Endothelial cell of umbilical vein (primary cell): ENCODE measurements around the gene MCHR1. TPM values are rescaled to one million over a fixed set of nuclear protein-coding genes. Genes with fewer than 3 reads are reported as not detected.

Experiments used
- BruUV-seq: library from RNA; stranded (reverse); fragments of 400-500 nt; replicated peaks from 2 replicates; lab custom pipeline; 2021; lab: Mats Ljungman, UMichigan
- CTCF ChIA-PET: fragments of 300-600, 350-600 bp; sonication (Branson Sonifier 250); formaldehyde crosslinking; loops from one replicate; lab custom pipeline; 2021; ENCODE audit warnings: antibody characterized with exemption, inconsistent platforms; lab: Charles Lee
- POLR2A ChIA-PET: fragments of 300-600, 350-600 bp; sonication (Branson Sonifier 250); formaldehyde crosslinking; loops from one replicate; lab custom pipeline; 2021; ENCODE audit warnings: antibody characterized with exemption, inconsistent platforms; lab: Charles Lee
- DNase-seq: peaks from one replicate; pipeline ENCODE4 v3.0.0-alpha.2; 2011; ENCODE audit warnings: low read depth, low spot score
- FAIRE-seq: peaks from 2 replicates; lab custom pipeline; 2011; peaks lifted over from hg19 to GRCh38; lab: Jason Lieb, UNC
- H2AFZ ChIP-seq: 2 replicates; pipeline ENCODE4 v1.6.0; 2012; ENCODE audit warnings: low read depth, low read length, control low read depth, inconsistent platforms
- H3K27ac ChIP-seq: 2 replicates; pipeline ENCODE4 v1.5.1; 2011; ENCODE audit warnings: low read depth, mild to moderate bottlenecking, control low read depth, low read length, moderate library complexity; ENCODE audit not compliant: insufficient read depth
- H3K27me3 ChIP-seq, 2 experiments: 2 replicates each; pipeline versions ENCODE4 v1.6.0 to v1.6.1; 2011; ENCODE audit warnings: low read length in 2 of 2, mixed read lengths in 1 of 2; ENCODE audit not compliant: control insufficient read depth in 2 of 2, insufficient read depth in 2 of 2
- H3K36me3 ChIP-seq, 2 experiments: 2 replicates in 1 of 2; 3 replicates in 1 of 2; pipeline ENCODE4 v1.5.1; 2011; ENCODE audit warnings: low read length in 2 of 2, mild to moderate bottlenecking in 1 of 2, moderate library complexity in 1 of 2; ENCODE audit not compliant: control insufficient read depth in 2 of 2, insufficient read depth in 2 of 2; ENCODE audit errors: extremely low read depth in 1 of 2
- H3K4me1 ChIP-seq: 3 replicates; pipeline ENCODE4 v1.5.1; 2011; ENCODE audit warnings: mild to moderate bottlenecking, low read length; ENCODE audit not compliant: control insufficient read depth, insufficient read depth; ENCODE audit errors: extremely low read depth
- H3K4me2 ChIP-seq: 2 replicates; pipeline ENCODE4 v1.6.1; 2011; ENCODE audit warnings: low read length, control low read depth, mixed read lengths; ENCODE audit not compliant: insufficient read depth
- H3K4me3 ChIP-seq, 3 experiments: fragments of 200-600 bp in 1 of 3; sonication (generic), shearing (Covaris generic) in 1 of 3; replicated peaks in 1 of 3; 2 replicates each; pipeline ENCODE4 v1.5.1; 2011 to 2016; ENCODE audit warnings: control low read depth in 3 of 3, low read length in 3 of 3, mild to moderate bottlenecking in 2 of 3, inconsistent platforms in 1 of 3, low read depth in 1 of 3, moderate library complexity in 1 of 3; ENCODE audit not compliant: insufficient read depth in 1 of 3
- H3K79me2 ChIP-seq: 2 replicates; pipeline ENCODE4 v1.6.0; 2012; ENCODE audit warnings: low read length, inconsistent platforms; ENCODE audit not compliant: control insufficient read depth, insufficient read depth
- H3K9ac ChIP-seq: replicated peaks from 2 replicates; pipeline ENCODE3; 2011; ENCODE audit warnings: low read length, control low read depth; ENCODE audit not compliant: insufficient read depth; ENCODE audit errors: extremely low read depth
- H3K9me1 ChIP-seq: replicated peaks from 3 replicates; pipeline ENCODE4 v1.6.0; 2011; ENCODE audit warnings: mild to moderate bottlenecking, low read length; ENCODE audit not compliant: control insufficient read depth, insufficient read depth; ENCODE audit errors: extremely low read depth
- H3K9me3 ChIP-seq: replicated peaks from 2 replicates; pipeline ENCODE4 v1.5.1; 2012; ENCODE audit warnings: low read length, inconsistent platforms; ENCODE audit not compliant: control insufficient read depth, insufficient read depth
- H4K20me1 ChIP-seq: replicated peaks from 2 replicates; pipeline ENCODE3; 2011; ENCODE audit warnings: mild to moderate bottlenecking, low read length; ENCODE audit not compliant: control insufficient read depth, insufficient read depth; ENCODE audit errors: extremely low read depth
- EZH2 ChIP-seq: IDR thresholded peaks from 2 replicates; pipeline ENCODE4 v1.6.1; 2012; ENCODE audit warnings: borderline replicate concordance, low read depth, mild to moderate bottlenecking, moderate library complexity, low read length, inconsistent platforms; ENCODE audit not compliant: severe bottlenecking
- FOS ChIP-seq: IDR thresholded peaks from 2 replicates; pipeline ENCODE4 v1.6.1; 2011; ENCODE audit warnings: mild to moderate bottlenecking, low read length, moderate library complexity, borderline replicate concordance; ENCODE audit not compliant: insufficient read depth
- GATA2 ChIP-seq: IDR thresholded peaks from 2 replicates; pipeline ENCODE4 v1.7.0; 2011; ENCODE audit warnings: low read depth, mild to moderate bottlenecking, moderate library complexity, mixed read lengths, low read length; ENCODE audit not compliant: insufficient read length, insufficient read depth
- JUN ChIP-seq: IDR thresholded peaks from 2 replicates; pipeline ENCODE4 v1.6.1; 2011; ENCODE audit warnings: borderline replicate concordance, low read depth; ENCODE audit not compliant: insufficient read length, insufficient read depth
- MYC ChIP-seq: IDR thresholded peaks from one replicate; pipeline ENCODE4 v1.6.1; 2011; ENCODE audit warnings: mild to moderate bottlenecking, low read depth, low read length
- POLR2A ChIP-seq: IDR thresholded peaks from 2 replicates; pipeline ENCODE4 v1.6.1; 2012; ENCODE audit warnings: low read depth, mild to moderate bottlenecking, control low read depth, low read length
- POLR2AphosphoS5 ChIP-seq: IDR thresholded peaks from 2 replicates; pipeline ENCODE4 v1.6.1; 2012; ENCODE audit warnings: low read depth, mild to moderate bottlenecking, control low read depth, low read length, moderate library complexity; ENCODE audit not compliant: insufficient read depth
- dilution Hi-C: fragments of 300-500 bp; cut with MboI; formaldehyde crosslinking; loops from one replicate; pipeline ENCODE4 v1.15.0; 2019; ENCODE audit warnings: low sequenced_read_pairs; ENCODE audit not compliant: extremely low pct_ligation_motif_present
- intact Hi-C: fragments of 100-400 bp; cut with micrococcal nuclease; formaldehyde crosslinking; loops from one replicate; pipeline ENCODE4 v1.10.0; 2022
- polyA plus RNA-seq, 4 experiments: library from polyadenylated mRNA; depleted of rRNA in 3 of 4; stranded (reverse) in 3 of 4; unstranded in 1 of 4; fragments of >200 nt; gene quantifications; 2 replicates each; pipeline versions ENCODE4 v1.2.1 to v1.2.3, GENCODE V29; 2011 to 2012; ENCODE audit warnings: missing spikeins in 1 of 4
- total RNA-seq: library from RNA; stranded (reverse); gene quantifications from 2 replicates; pipeline ENCODE4 v1.2.3, GENCODE V29; 2021
- TF ChIP-seq, protein P1 (sequence below): IDR thresholded peaks from 2 replicates; pipeline ENCODE4 v1.6.1; 2011; ENCODE audit not compliant: insufficient read depth, insufficient read length
- TF ChIP-seq, protein P2 (sequence below), 2 donors: IDR thresholded peaks; 1 replicate in 1 of 2; 2 replicates in 1 of 2; pipeline ENCODE4 v1.5.1; 2011; ENCODE audit warnings: low read length in 2 of 2, mild to moderate bottlenecking in 2 of 2, moderate library complexity in 2 of 2, control low read depth in 1 of 2, inconsistent platforms in 1 of 2, low read depth in 1 of 2; ENCODE audit not compliant: insufficient read depth in 1 of 2; ENCODE audit errors: extremely low read depth in 1 of 2

MCHR1 gene
- total and polyA plus RNA-seq, 2 donors (not counting 3 experiments of a cell fraction or from before 2014, with no cell fraction given), result not detected

DNA sequence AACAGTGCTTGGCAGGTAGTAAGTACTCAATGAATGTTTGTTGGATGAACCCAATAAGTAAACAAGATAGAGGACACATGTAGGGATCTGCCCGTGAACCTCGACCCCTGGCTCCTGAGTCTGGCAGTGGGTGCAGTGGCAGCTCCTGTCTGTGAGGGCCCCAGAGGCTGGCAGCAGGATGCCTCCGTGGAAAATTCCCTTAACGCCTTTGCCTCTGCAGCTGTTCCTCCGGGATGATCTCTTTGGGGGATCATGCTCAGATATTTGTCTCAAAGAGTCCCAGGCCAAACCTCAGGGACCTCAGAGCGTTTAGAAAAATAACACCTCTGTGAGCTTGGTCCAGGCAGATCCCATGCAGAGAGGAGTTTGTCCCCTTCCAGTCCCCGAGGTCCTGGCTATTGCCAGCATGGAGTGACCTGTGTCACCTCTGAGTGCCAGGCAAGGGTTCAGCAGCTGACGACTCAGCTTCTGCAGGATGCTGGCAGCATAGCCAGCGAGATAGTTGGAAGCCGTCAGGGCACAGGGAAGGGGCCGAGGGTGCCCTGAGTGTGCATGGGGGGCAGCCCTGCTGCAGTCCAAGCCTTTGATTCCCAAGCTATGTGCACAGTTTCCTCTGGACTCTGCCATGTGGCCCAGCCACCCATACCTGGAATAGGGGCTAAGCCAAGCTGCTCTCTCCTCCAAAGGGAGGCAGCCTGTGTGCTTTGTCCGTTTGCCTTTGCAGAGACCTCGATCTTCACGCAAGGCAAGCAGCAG is 613 bp upstream of the MCHR1 start:
- CTCF ChIA-PET, result interaction anchor here (1.1 kb wide), 1 partner anchor 61 kb away, joined by 3 read pairs; no protein-coding TSS in a partner anchor
- no peak for FAIRE-seq
- no peaks in the 10 kb centered on the region for H4K20me1 ChIP-seq

More for the DNA sequence above, 613 bp upstream of the MCHR1 start:
- Histone ChIP-seq H3K4me2 (no peak overlapping the region), H3K27me3 (peaks cover 15 to 20% of the 10 kb centered on the region in 2 experiments), H3K4me1 (peaks cover 7% of the 10 kb centered on the region), H3K79me2 (no peaks in the 10 kb centered on the region), H2AFZ (no peak overlapping the region), H3K9me3 (no peaks in the 10 kb centered on the region), H3K9ac (no peak overlapping the region), H3K27ac (no peak overlapping the region), H3K4me3 (no peak overlapping the region), H3K9me1 (no peaks in the 10 kb centered on the region), H3K36me3 (no peaks in the 10 kb centered on the region)
- intact Hi-C loops, result no loop called here
- no peak for DNase-seq
- no TSS peak for BruUV-seq
- TF ChIP-seq GATA2 (no peak), FOS (no peak), POLR2A (no peak), EZH2 (no peak), JUN (no peak), POLR2AphosphoS5 (no peak), MYC (no peak)
- TF ChIP-seq, protein P1, sequence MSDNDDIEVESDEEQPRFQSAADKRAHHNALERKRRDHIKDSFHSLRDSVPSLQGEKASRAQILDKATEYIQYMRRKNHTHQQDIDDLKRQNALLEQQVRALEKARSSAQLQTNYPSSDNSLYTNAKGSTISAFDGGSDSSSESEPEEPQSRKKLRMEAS, result no peak
- TF ChIP-seq, protein P2, sequence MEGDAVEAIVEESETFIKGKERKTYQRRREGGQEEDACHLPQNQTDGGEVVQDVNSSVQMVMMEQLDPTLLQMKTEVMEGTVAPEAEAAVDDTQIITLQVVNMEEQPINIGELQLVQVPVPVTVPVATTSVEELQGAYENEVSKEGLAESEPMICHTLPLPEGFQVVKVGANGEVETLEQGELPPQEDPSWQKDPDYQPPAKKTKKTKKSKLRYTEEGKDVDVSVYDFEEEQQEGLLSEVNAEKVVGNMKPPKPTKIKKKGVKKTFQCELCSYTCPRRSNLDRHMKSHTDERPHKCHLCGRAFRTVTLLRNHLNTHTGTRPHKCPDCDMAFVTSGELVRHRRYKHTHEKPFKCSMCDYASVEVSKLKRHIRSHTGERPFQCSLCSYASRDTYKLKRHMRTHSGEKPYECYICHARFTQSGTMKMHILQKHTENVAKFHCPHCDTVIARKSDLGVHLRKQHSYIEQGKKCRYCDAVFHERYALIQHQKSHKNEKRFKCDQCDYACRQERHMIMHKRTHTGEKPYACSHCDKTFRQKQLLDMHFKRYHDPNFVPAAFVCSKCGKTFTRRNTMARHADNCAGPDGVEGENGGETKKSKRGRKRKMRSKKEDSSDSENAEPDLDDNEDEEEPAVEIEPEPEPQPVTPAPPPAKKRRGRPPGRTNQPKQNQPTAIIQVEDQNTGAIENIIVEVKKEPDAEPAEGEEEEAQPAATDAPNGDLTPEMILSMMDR (IDR thresholded peaks at IDR 0.05; ENCODE audit: extremely low read depth in 1 of 2, insufficient read depth in 1 of 2, low read depth in 1 of 2, low read length in 2 of 2), result no peak
- POLR2A ChIA-PET, result no interaction called here
- dilution Hi-C loops, result no loop called here
